MM.1S (cell line): ENCODE data around the gene TOP2A.
A peak's percentile ranks its signal among the peaks of the same experiment; 100 is the strongest.

Experiments
- DNase-seq: peaks from one replicate; pipeline ENCODE4 v3.0.0-alpha.2; 2015
- H2AFZ ChIP-seq: fragments of 300-600 bp; sonication (generic); 2 replicates; pipeline ENCODE4 v1.6.0; 2016; ENCODE audit warnings: antibody characterized with exemption, low read length
- H3F3A ChIP-seq: fragments of 300-600 bp; sonication (generic); 2 replicates; pipeline ENCODE4 v1.6.1; 2016; ENCODE audit warnings: mild to moderate bottlenecking, antibody characterized with exemption, low read length, moderate library complexity, mixed read lengths; ENCODE audit not compliant: insufficient read depth
- H3K27ac ChIP-seq: fragments of 300-600 bp; sonication (generic); 2 replicates; pipeline ENCODE4 v1.5.1; 2016; ENCODE audit warnings: mild to moderate bottlenecking, low read length
- H3K27me3 ChIP-seq: fragments of 300-600 bp; sonication (generic); replicated peaks from 2 replicates; pipeline ENCODE4 v1.6.0; 2016; ENCODE audit warnings: low read length; ENCODE audit not compliant: insufficient read depth
- H3K36me3 ChIP-seq: fragments of 300-600 bp; sonication (generic); replicated peaks from 2 replicates; pipeline ENCODE4 v1.6.1; 2016; ENCODE audit warnings: mild to moderate bottlenecking, low read length, mixed read lengths; ENCODE audit not compliant: insufficient read depth
- H3K4me1 ChIP-seq: fragments of 300-600 bp; sonication (generic); 2 replicates; pipeline ENCODE4 v1.6.1; 2016; ENCODE audit warnings: low read length, mixed read lengths
- H3K4me2 ChIP-seq: fragments of 300-600 bp; sonication (generic); 2 replicates; pipeline ENCODE4 v1.6.0; 2016; ENCODE audit warnings: low read depth, low read length
- H3K4me3 ChIP-seq: fragments of 300-600 bp; sonication (generic); 2 replicates; pipeline ENCODE4 v1.5.1; 2016; ENCODE audit warnings: low read length, mixed read lengths
- H3K79me2 ChIP-seq: fragments of 300-600 bp; sonication (generic); 2 replicates; pipeline ENCODE4 v1.6.1; 2016; ENCODE audit warnings: mixed run types, low read length, mixed read lengths
- H3K9ac ChIP-seq: fragments of 300-600 bp; sonication (generic); 2 replicates; pipeline ENCODE4 v1.6.1; 2016; ENCODE audit warnings: low read length, mixed read lengths
- H3K9me2 ChIP-seq: fragments of 300-600 bp; sonication (generic); replicated peaks from 2 replicates; pipeline ENCODE4 v1.6.1; 2016; ENCODE audit warnings: mild to moderate bottlenecking, low read length, mixed read lengths; ENCODE audit not compliant: insufficient read depth
- H3K9me3 ChIP-seq: fragments of 300-600 bp; sonication (generic); replicated peaks from 2 replicates; pipeline ENCODE4 v1.6.1; 2016; ENCODE audit warnings: mild to moderate bottlenecking, low read length, mixed read lengths; ENCODE audit not compliant: insufficient read depth
- H4K20me1 ChIP-seq: fragments of 300-600 bp; sonication (generic); 2 replicates; pipeline ENCODE4 v1.6.1; 2016; ENCODE audit warnings: mild to moderate bottlenecking, low read length, moderate library complexity, mixed read lengths; ENCODE audit not compliant: insufficient read depth
- CTCF ChIP-seq: fragments of 300-600 bp; sonication (generic); IDR thresholded peaks from 2 replicates; pipeline ENCODE4 v1.5.1; 2016; ENCODE audit warnings: antibody characterized with exemption, low read length, mixed read lengths
- EZH2 ChIP-seq: fragments of 300-600 bp; sonication (generic); optimal IDR thresholded peaks from 2 replicates; pipeline ENCODE3; 2017; ENCODE audit warnings: low read depth, mild to moderate bottlenecking, antibody characterized with exemption, low read length, mixed read lengths
- EZH2phosphoT487 ChIP-seq: fragments of 300-600 bp; sonication (generic); IDR thresholded peaks from 2 replicates; pipeline ENCODE4 v1.6.1; 2018; ENCODE audit warnings: antibody characterized with exemption, low read length

TOP2A gene

GRCh38 chr17:40361925-40362695 lies 55.6 kb downstream of the TOP2A start:
- no peak overlapping the region for H3K27ac ChIP-seq
- DNase-seq = peak; percentile 19
- no peaks in the 10 kb centered on the region for H3K27me3 ChIP-seq
- H4K20me1 ChIP-seq = no peaks in the 10 kb centered on the region
- H3K9ac ChIP-seq = no peak overlapping the region; the same call in 1 of the 2 replicates
- peaks cover 9% of the 10 kb centered on the region for H3F3A ChIP-seq
- no peaks in the 10 kb centered on the region for H3K79me2 ChIP-seq
- peaks cover 4% of the 10 kb centered on the region; the same call in 1 of the 2 replicates for H3K4me1 ChIP-seq
- H3K9me2 ChIP-seq = no peaks in the 10 kb centered on the region
- TF ChIP-seq CTCF (no peak), EZH2phosphoT487 (no peak), EZH2 (no peak)
- peak overlapping the region; percentile 57; the same call in 1 of the 2 replicates for H3K4me3 ChIP-seq
- no peaks in the 10 kb centered on the region for H3K9me3 ChIP-seq
- H2AFZ ChIP-seq = peak overlapping the region; percentile 30; the same call in 1 of the 2 replicates
- H3K4me2 ChIP-seq = peak overlapping the region; percentile 53; the same call in 1 of the 2 replicates
- H3K36me3 ChIP-seq = no peaks in the 10 kb centered on the region

- Histone ChIP-seq H3F3A (peaks cover 11% of the 10 kb centered on the region), H3K9me2 (no peaks in the 10 kb centered on the region), H3K4me1 (peaks cover 4% of the 10 kb centered on the region; the same call in 1 of the 2 replicates), H4K20me1 (no peaks in the 10 kb centered on the region), H3K4me2 (no peak overlapping the region), H3K79me2 (no peaks in the 10 kb centered on the region), H3K9ac (no peak overlapping the region), H3K27ac (no peak overlapping the region), H2AFZ (no peak overlapping the region), H3K9me3 (no peaks in the 10 kb centered on the region), H3K36me3 (no peaks in the 10 kb centered on the region), H3K27me3 (no peaks in the 10 kb centered on the region), H3K4me3 (no peak overlapping the region)
- TF ChIP-seq EZH2 (no peak), EZH2phosphoT487 (no peak), CTCF (no peak)
- DNase-seq = no peak
Measured at GRCh38 chr17:40361063-40361924, 56.4 kb downstream of the TOP2A start.

- no peaks in the 10 kb centered on the region for H4K20me1 ChIP-seq
- peaks cover 11% of the 10 kb centered on the region for H3F3A ChIP-seq
- no peak overlapping the region for H3K4me3 ChIP-seq
- no peaks in the 10 kb centered on the region for H3K79me2 ChIP-seq
- no peak overlapping the region for H3K9ac ChIP-seq
- no peaks in the 10 kb centered on the region for H3K9me3 ChIP-seq
- H3K27me3 ChIP-seq = no peaks in the 10 kb centered on the region
- no peak overlapping the region for H3K27ac ChIP-seq
- no peak for TF ChIP-seq EZH2
- TF ChIP-seq EZH2phosphoT487 = no peak
- TF ChIP-seq CTCF = no peak
- no peak for DNase-seq
- no peaks in the 10 kb centered on the region for H3K9me2 ChIP-seq
- H3K4me2 ChIP-seq = no peak overlapping the region
- H3K36me3 ChIP-seq = no peaks in the 10 kb centered on the region
- peaks cover 4% of the 10 kb centered on the region; the same call in 1 of the 2 replicates for H3K4me1 ChIP-seq
- H2AFZ ChIP-seq = no peak overlapping the region
Measured at GRCh38 chr17:40360091-40360490, 57.6 kb downstream of the TOP2A start.
